ENCODE results near the gene WDR72.
"Not testable (repeated sequence)": the region's sequence is repeated elsewhere in the genome, so short reads cannot be mapped to it uniquely, and the experiment has no call there.

WDR72 gene

DNA sequence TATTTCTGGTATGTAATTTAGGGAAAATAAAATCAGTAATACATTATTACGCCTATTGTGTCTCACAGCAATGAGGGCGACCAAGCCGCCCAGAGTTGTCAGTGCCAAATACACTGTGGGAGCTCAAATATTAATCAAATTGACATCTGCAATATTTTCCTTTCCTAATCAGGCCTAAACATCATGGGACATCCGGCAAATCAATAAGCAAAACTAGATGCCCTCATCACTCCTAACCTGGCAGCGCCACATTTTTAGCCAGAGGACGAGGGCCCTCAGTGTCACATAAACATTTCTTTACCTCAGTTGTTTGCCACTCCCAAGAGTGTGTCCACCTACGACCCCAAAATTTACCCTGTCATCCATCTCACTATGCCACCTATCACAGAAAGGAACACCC is 64.1 kb downstream of the WDR72 start:
- DNase-seq = no peak

GRCh38 chr15:53694476-53694874 is 65.0 kb downstream of the WDR72 start:
- DNase-seq = no peak

DNA sequence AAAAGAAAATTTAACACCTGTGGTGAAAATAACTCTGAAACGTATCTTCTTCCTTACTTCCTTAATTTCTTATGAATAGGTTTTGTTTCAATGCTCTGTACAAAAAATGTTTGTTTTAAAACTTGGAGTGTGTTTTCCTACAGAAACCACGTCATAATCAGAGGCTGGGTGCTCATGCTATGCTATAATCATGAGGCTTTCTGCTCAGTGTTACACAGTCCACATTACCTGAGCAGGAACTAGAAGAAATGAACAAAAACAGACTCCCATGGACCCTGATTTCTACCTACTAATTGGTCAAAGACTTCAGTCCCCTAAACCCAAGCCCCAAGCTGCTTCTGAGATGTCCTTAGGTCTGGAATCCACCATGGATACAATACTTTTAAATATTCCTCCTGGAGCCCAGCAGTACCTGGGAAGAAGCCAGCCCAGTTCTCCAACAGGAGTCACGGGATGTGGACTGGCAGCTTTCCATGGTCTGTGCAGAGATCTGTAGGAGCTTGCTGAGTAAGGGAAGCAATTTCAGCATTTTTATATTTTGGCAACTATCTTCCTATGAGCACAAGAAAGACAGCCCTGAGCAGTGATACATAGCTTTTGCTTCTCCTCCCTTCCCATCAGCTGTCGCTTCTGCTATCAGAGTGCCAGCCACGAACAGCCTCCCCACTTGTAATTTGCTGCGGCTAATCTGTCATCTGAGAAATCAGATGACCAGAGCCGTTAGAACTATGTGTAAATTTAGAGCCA is 65.6 kb downstream of the WDR72 start:
- DNase-seq = no peak

DNA sequence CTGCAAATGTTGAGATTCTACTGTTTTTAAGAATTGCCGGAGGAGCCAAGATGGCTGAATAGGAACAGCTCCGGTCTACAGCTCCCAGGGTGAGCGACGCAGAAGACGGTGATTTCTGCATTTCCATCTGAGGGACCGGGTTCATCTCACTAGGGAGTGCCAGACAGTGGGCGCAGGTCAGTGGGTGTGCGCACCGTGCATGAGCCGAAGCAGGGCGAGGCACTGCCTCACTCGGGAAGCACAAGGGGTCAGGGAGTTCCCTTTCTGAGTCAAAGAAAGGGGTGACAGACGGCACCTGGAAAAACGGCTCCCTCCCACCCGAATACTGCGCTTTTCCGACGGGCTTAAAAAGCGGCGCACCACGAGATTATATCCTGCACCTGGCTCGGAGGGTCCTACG is 75.3 kb downstream of the WDR72 start:
- DNase-seq = not testable (repeated sequence)

DNA sequence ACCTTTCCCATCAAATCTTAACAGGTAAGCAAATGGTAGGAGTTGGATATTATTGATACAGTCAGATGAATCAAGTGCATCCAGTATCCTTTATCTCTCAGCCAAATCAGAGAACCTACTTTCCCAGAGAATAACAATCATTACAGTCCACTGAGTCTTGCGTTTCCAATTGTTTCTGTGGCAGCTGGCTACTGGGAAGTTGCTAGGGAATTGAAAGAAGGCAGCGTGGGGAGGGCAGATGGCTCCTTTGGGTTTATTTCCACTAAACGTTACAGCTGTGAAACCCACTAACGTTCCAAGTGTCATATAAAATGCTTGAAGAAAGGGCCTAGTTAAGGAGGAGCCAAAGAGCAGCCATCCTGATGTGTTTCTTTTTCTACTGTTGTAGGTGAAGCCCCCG is 78.4 kb downstream of the WDR72 start:
- DNase-seq = no peak

DNA sequence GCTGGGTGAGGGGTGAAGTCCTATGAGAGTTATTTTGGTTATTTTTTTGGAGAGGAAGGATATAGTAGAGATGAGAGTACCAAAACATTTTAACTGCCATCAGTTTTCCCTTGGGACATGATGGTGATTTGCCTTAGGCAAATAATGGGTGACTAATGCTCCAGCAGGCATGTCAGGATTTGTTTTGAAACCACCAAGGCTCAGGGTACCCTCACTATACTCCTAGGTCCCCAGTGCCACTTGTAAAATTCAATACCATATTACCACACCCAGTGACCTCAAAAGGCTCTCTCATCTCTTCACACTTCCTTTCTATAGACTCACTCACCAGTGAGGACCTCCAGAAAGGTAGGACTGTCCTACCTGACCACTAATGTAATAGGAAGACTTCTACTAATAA is 83.6 kb downstream of the WDR72 start:
- no peak for DNase-seq

- DNase-seq = no peak
These were observed 87.9 kb downstream of the WDR72 start for GRCh38 chr15:53671545-53671944.

GRCh38 chr15:53670701-53671100 is 88.8 kb downstream of the WDR72 start:
- no peak for DNase-seq

- no peak for DNase-seq
These were observed 93.5 kb downstream of the WDR72 start for GRCh38 chr15:53665930-53666329.

DNA sequence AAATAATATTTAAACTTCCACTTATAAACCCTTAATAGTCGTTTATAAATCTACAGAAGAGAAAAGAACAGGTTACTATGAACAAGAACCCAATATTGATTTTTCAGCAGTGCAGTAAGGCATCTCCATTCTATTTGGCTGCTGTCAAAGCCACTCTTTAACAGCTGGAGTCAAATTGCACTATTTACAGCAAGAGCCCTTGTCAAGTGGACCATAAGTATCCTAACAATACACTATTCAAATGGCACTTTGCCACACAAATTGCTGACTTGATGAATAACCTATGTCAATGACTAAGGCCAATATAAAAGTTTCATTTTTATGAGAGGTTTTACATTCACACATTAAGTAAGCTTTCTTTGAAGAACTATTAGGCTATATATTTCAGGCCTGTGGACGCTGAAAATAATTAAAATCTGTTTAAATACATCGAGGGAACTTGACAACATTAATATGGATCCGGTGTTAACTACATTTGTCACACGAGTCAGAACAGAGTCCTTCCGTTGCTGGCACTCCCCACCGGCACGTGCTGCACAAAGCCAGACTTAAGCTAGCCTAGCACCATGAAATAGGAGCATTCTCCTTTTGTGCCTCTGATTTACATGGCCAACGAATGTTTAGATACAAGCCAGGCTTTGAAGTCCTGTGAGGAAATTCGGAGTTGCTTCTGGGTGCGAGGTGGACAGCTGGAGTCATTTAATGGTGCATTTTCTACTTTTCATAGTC is 100.5 kb downstream of the WDR72 start:
- peak; percentile 96 for DNase-seq

GRCh38 chr15:53658255-53658654 is 101.2 kb downstream of the WDR72 start:
- peak; percentile 88 for DNase-seq

DNA sequence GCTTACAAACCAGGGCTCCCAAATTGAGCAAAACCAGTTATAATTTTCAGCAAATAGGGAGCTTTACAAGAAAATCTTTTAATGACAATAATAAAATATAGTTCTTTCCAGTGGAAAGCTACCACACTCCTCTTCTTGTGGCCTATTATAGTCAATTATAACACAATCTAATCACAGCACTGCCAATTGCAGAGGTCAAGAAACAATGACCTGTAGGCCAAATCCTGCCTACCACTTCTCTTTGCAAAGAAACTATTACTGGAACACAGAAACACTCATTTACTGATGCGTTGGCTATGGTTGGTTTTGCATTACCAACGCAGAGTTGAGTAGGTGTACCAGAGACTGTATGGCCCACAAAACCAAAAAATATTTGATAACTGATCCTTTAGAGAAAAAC is 110.5 kb downstream of the WDR72 start:
- peak; percentile 35 for DNase-seq

GRCh38 chr15:53644660-53645059 is 114.8 kb downstream of the WDR72 start:
- DNase-seq = peak; percentile 96

GRCh38 chr15:53634517-53635106 is 124.9 kb downstream of the WDR72 start:
- DNase-seq = no peak

- no peak for DNase-seq
These were observed 132.2 kb downstream of the WDR72 start for GRCh38 chr15:53627279-53627678.

GRCh38 chr15:53625962-53626845 is 133.3 kb downstream of the WDR72 start:
- no peak for DNase-seq

- no peak for DNase-seq
These were observed 134.2 kb downstream of the WDR72 start for GRCh38 chr15:53625260-53625659.

GRCh38 chr15:53618461-53618860 is 141.0 kb downstream of the WDR72 start:
- DNase-seq = no peak

DNA sequence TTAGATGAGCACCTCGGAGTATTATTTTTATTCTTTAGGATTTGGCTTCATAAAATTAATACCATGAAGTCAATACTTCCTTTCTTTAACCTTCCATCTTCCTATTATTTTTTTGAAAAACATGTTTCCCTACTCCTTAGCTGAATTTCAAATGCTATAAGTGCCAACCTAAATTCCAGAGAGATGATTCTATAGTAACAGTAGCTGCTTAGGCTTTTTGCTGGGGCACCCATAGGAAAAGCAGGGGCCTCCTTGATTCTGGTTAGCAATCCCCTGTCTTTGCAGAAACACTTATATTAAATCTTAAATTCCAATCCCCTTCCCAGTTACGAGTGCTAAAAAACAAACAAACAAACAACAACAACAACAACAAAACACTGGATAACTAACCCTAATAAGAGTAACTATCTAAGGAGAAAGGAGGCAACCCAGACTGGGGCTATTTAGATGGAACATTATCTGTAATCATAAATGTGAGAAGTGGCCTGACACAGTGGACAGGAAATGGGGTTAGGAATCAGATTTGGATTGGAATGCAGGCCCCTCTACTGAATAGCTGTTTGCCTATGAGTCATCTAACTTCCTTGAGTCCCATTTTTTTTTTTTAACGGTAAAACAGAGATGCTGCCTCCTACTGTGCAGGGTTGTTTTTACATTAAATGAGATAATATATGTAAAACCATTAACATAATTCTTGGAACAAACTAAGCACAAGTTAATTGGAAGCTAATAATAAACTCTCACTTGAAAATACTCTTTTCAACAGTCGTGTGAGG is 148.1 kb downstream of the WDR72 start:
- DNase-seq = no peak

DNA sequence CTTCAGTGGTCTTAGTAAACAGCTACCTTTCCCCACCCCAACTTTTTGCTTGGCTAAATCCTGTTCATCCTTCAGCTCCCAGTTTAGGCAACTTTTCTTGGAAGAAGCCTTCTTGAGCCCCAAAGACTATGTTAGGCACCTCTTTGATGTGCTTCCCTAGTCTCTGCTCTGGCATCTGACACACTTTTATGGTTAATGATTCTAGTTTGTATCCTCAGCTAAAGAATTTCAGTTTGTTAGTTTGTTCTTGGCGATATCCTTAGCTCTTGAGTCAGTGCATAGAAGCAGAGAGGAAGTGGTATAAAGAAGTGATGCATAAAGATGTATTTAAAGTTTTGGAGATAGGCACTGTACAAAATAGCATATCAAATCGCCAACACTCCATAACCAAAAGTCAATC is 168.4 kb downstream of the WDR72 start:
- DNase-seq = no peak

- no peak for DNase-seq
These were observed 169.1 kb downstream of the WDR72 start for GRCh38 chr15:53590380-53590779.

DNA sequence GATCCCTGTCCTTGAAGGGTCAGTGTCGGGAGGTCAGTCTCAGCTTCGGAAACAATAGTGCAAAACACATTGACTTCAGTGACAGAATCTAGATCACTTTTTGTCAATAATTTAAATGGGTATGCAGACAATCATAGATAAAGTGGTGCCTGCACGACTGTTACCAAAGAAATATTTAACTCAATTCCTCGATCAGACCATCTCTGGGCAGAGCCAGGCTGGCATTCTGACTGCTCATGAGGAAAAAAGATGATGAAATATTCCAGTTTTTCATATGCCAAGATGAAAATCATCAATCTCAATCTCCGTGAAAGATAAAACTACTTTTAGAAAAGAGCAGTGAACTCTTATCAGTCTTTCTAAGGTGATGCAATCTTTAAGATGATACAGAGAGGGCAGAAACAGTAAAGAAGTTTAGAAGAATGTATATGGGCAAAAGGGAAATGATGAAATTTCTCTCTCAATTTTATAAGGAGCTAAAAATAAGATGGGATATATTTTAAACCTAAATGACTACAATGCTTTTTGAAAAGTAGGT is 169.9 kb downstream of the WDR72 start:
- DNase-seq = no peak
